ENCODE measurements around the gene NKAIN4. TPM values are rescaled to one million over a fixed set of nuclear protein-coding genes. Genes with fewer than 3 reads are reported as not detected.
A peak's percentile ranks its signal among the peaks of the same experiment; 100 is the strongest.

NKAIN4 gene
- total RNA-seq, 1 donor from 2014 or later = 10.2 TPM

GRCh38 chr20:63216849-63217471 is 37.3 kb downstream of the NKAIN4 start:
- Mint-ChIP-seq H3K36me3 (peaks cover 11% of the 10 kb centered on the region), H3K4me1 (ENCODE audit: unreplicated experiment) (peaks cover 36% of the 10 kb centered on the region), H3K27ac (peak overlapping the region; percentile 79), H3K4me3 (peak overlapping the region; percentile 90), H3K9me3 (no peaks in the 10 kb centered on the region), H3K27me3 (peaks cover 11% of the 10 kb centered on the region)
- no peak for TF ChIP-seq CTCF (conservative IDR thresholded peaks at IDR 0.05)
- DNase-seq (ENCODE audit: extremely low spot score, unreplicated experiment) = no peak

- H3K9me3 Mint-ChIP-seq = no peaks in the 10 kb centered on the region
- H3K4me1 Mint-ChIP-seq (ENCODE audit: unreplicated experiment) = peaks cover 38% of the 10 kb centered on the region
- peaks cover 11% of the 10 kb centered on the region for H3K27me3 Mint-ChIP-seq
- peak within 1 kb of the TSS; percentile 90 for H3K27ac Mint-ChIP-seq
- DNase-seq (ENCODE audit: extremely low spot score, unreplicated experiment) = peak; percentile 97
- peaks cover 13% of the 10 kb centered on the region for H3K36me3 Mint-ChIP-seq
- TF ChIP-seq CTCF (conservative IDR thresholded peaks at IDR 0.05) = no peak
- peak within 1 kb of the TSS; percentile 99 for H3K4me3 Mint-ChIP-seq
These were observed 38.0 kb downstream of the NKAIN4 start, which contains the start of gene YTHDF1 for GRCh38 chr20:63216041-63216848. TSS of gene YTHDF1 (minus strand) at chr20:63216131. CDS start at chr20:63215892, 239 bp downstream.

- peak; percentile 70 for TF ChIP-seq CTCF (conservative IDR thresholded peaks at IDR 0.05)
- Mint-ChIP-seq H3K36me3 (peaks cover 16% of the 10 kb centered on the region), H3K4me3 (peak overlapping the region; percentile 99), H3K9me3 (no peaks in the 10 kb centered on the region), H3K27ac (peak overlapping the region; percentile 90), H3K27me3 (peaks cover 6% of the 10 kb centered on the region), H3K4me1 (ENCODE audit: unreplicated experiment) (peaks cover 42% of the 10 kb centered on the region)
- DNase-seq (ENCODE audit: extremely low spot score, unreplicated experiment) = no peak
These were observed 38.9 kb downstream of the NKAIN4 start for GRCh38 chr20:63215101-63216040.

- no peaks in the 10 kb centered on the region for H3K27me3 Mint-ChIP-seq
- peak overlapping the region; percentile 99 for H3K4me3 Mint-ChIP-seq
- H3K27ac Mint-ChIP-seq = peak overlapping the region; percentile 90
- TF ChIP-seq CTCF (conservative IDR thresholded peaks at IDR 0.05) = no peak
- H3K36me3 Mint-ChIP-seq = peaks cover 16% of the 10 kb centered on the region
- DNase-seq (ENCODE audit: extremely low spot score, unreplicated experiment) = no peak
- H3K4me1 Mint-ChIP-seq (ENCODE audit: unreplicated experiment) = peaks cover 42% of the 10 kb centered on the region
- no peaks in the 10 kb centered on the region for H3K9me3 Mint-ChIP-seq
These were observed 39.7 kb downstream of the NKAIN4 start for GRCh38 chr20:63214514-63214913.

GRCh38 chr20:63212792-63213191 is 41.5 kb downstream of the NKAIN4 start:
- H3K27me3 Mint-ChIP-seq = no peaks in the 10 kb centered on the region
- H3K36me3 Mint-ChIP-seq = peaks cover 23% of the 10 kb centered on the region
- no peak for DNase-seq (ENCODE audit: extremely low spot score, unreplicated experiment)
- H3K27ac Mint-ChIP-seq = no peak overlapping the region
- H3K9me3 Mint-ChIP-seq = no peaks in the 10 kb centered on the region
- peaks cover 42% of the 10 kb centered on the region for H3K4me1 Mint-ChIP-seq (ENCODE audit: unreplicated experiment)
- peak overlapping the region; percentile 70 for H3K4me3 Mint-ChIP-seq
- TF ChIP-seq CTCF (conservative IDR thresholded peaks at IDR 0.05) = no peak

Data from type B pancreatic cell (in vitro differentiated cells).